HG03439 (cell line): ENCODE measurements around the gene SPON1.
"Not testable (repeated sequence)": the region's sequence is repeated elsewhere in the genome, so short reads cannot be mapped to it uniquely, and the experiment has no call there.

Experiments used
- ATAC-seq: cut with Tn5 transposase; IDR thresholded peaks from one replicate; pipeline ENCODE4 v1.9.1; 2021; ENCODE audit warnings: mild to moderate bottlenecking, moderate library complexity; ENCODE audit not compliant: unreplicated experiment

Gene SPON1

DNA sequence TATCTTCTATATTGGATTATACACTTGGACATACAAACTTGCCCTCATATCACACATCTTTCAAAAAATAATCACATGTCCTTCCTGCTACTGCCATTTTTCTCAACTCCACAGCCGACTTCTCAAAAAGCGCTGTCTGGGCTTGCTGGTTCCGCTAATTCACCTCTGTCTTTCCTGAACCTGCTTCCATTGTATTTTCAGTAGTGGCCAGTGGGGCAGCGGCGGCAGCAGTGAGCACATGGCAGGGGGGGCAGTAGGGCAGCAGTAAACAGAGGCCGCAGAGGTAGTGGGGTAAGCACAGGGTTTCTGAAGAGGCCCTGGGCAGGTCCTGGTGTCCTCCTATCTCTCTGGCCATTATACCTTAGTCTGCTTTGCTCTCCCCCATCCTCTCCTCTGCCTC is 270.1 kb downstream of the SPON1 start:
- ATAC-seq, result no peak

DNA sequence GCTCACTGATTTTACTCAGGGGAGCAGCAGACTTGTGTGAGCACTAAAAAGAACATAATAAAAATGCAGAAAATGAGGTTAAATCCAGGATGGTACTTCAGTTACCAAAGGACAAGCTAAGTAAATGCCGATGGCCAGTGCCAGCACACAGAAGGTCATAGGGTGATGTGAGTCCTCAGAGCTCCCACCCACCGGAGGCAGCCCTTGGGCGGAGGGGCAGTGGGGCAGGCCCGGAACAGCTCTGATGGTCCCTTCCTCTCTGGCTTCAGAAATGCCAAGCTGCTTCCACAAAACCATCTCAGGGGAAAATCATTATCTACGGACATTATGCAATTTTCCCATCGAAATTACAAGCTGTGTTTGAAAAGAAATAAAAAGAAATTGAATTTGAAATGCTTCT is 271.9 kb downstream of the SPON1 start:
- ATAC-seq, result no peak

DNA sequence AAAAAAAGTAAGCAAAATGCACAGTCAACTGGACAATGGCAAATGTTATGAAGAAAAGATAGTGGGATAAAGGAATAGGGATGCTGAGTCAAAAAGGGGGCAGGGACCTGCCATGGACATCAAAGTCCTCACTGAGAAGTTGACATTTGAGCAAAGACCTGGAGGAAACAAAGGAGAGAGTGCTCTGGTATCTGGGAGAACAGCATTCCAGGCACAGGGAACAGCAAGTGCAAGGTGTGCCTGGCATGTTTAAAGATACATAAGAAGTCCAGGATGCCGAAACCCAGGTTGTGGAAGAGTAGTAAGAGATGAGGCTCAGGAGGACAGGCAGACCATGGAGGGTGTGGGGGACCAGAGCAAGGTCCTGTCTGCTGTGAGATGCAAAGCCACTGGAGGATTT is 273.2 kb downstream of the SPON1 start:
- no peak for ATAC-seq

DNA sequence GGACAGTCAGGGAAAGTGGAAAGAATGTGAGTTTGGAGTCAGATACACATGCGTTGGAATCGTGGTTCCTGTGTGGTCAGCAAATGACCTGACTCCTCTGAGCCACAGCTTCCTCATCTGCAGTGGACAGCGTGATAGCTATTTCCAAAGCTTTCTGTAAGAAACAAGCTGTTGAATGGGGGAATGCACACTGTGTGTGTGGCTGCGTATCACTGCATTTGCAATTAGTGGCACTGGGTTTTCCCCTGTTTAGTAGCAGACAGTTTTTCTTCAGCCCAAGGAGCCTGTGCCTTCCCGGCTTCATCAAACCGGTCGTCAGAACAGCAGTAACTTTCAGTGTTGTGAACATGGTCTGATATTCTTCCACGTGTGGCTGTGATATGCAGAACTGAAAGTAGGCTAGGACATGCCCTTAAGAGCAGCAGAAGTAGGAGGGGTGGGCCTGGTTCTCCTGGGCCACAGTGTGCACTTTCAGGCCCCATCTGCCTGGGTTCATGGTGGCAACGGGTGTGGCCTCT is 275.0 kb downstream of the SPON1 start:
- peak; percentile 95 for ATAC-seq

DNA sequence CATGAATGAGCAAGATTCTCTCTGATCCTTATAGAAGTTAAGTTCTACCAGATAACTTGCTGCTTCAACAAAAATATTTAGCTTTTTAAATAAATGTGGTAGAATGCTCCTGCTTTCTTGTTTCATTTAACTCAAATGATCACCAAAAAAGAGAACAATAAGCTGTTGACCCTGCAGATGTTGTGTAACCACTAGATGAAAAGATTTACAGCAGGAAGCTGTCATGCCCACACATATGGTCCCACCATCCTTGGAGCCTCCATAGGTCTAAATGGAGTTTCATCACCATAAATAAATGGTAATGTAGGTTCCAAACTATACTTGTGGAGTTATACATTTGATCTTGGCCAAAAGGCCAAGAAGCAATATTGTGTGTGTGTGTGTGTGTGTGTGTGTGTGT is 277.7 kb downstream of the SPON1 start:
- no peak for ATAC-seq

DNA sequence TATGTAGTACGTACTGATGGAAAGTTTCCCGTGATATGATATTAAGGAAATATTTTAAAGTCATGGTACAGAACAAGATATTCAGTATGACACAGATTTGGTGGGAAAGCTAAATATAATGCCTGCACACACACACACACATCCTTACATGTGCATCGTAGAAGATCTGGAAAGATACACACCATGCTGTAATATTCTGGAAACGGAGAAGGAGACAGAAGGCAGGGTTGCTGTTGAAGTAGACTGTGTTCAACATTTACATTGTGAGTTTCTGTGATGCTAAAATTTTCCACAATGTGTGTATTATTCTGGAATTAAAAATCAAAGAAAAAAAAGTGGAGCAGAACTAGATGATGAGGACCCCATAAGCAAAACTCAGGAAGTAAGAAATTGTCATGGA is 278.4 kb downstream of the SPON1 start:
- ATAC-seq, result no peak

DNA sequence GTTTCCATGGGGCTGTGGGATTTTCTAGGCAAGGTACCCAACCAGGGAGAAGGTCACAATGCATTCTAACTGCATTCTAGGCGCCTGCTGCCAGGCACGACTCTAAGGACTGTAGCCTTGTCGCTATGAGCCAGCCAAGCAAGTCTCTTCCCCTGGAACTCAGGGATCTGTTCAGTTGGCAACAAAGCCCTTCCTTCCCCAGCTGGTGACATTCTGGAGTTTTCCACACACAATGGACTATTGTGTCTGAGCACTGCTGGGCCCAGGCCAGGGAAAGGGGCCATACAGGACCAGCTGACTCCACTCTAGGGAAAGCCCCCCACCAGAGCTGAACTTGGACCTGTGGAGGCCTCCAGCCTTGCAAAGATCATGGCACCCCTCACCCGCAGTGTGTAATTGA is 279.7 kb downstream of the SPON1 start:
- ATAC-seq, result no peak

DNA sequence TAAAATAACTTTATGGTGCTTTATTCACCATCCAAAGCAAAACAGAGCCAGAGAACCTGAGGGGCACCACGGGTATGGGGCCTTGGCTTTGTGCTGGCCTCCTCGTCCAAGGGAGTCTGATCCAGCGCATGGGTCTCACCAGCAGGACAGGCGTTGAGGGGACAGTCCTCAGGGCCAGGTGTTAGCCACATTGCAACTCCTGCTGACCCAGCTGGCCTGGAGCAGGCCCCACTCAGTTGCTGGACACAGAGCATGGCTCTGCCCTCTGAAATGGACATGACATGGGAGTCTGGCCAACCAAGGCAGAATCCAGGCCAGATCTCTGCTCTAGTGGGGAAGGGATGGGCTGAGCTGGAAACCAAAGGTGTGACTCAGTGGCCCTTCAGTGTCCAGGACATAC is 280.2 kb downstream of the SPON1 start:
- no peak for ATAC-seq

DNA sequence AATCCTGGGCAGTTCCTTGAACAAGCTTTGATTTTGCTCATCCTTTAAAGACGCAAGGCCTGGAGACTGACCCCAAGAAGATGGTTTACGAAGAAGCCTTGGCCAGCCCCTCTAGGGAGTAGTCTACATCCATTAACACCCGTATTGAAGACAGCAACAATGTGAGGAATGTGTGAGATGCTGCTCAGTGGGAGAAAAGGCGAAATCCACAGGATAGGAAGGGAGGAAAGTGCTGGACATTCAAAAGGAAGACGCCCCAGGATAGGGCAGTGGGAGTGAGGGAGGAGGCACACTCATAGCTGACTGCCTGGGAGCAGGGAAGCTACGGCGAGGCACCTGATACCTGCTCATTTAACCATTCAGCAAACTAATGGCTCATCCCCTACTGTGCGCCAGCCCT is 282.4 kb downstream of the SPON1 start:
- no peak for ATAC-seq

DNA sequence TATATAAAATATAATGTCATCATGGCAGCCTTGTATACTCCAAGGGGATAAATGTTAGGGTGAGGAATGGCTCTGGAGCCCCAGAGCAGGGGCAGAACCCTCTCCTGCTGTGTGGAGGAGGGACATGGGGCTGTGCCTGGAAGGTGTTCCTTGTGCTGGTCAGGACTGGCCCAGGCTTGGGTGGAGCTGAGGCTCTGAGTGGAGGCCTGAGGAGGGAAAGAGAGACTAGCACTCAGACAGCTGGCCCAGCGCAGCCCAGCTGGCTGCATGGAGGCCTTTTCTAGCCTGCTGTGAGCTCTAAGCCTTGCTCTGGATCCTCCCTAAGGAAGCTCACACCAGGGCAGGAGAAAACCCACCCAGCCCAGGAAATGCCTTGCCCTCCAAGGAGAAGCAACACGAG is 282.9 kb downstream of the SPON1 start:
- no peak for ATAC-seq

DNA sequence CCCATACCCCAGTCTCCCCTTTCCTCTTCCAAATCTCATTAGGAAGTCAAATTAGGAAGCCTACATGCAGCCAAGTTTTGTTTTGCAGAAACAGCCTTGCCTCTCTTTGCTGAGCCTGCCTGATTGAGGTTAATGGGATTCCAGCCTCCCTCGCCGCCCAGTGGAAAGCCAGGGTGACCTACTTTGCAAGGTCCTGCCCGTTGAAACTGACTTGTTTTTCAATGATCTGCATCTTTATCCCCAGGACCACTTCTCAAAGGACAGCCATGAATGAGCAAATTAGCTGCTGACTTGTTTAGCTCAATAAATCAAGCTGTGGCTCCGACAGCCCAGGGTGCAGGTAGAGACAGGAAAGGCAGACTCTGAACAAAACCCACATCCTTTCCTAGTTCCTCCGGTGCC is 286.1 kb downstream of the SPON1 start:
- ATAC-seq, result no peak

DNA sequence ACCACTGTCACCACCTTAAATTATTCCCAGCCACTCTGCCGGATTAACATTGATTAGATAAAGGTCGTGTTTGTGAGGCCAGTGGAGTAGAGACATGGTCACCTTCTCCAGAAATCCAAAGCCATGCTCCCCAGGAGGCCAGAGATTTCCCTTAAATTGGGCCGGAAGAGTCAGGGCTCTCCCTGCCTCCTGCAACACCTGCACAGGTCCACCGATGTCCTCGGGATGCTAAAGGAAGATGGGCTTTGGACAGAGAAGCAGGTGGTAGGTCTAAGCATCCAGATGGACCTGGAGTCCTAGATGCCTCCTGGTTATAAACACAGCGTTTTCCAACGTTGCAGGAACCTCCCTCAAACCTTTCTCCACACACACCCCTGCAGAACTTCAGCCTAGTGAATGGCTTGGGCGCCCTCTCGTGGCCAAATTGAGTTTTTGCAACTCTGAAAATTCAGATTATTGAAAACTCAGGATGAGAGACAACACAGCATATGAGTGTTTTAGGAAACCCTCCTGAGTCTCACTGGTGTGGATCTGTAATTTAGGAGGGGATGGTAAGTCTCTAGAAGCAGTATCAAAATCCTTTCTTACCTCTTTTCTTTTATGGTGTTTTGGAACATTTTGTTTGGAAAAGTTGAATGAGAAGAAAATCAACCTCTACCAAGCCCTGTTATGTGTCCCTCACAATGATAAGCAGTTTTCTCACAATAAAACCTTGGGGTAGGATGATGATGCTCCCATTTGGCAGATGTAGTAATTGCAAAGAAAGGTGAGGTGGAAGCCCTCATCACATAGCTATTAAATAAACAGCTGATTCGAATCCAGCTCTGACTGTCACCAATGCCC is 286.8 kb downstream of the SPON1 start:
- ATAC-seq, result no peak

DNA sequence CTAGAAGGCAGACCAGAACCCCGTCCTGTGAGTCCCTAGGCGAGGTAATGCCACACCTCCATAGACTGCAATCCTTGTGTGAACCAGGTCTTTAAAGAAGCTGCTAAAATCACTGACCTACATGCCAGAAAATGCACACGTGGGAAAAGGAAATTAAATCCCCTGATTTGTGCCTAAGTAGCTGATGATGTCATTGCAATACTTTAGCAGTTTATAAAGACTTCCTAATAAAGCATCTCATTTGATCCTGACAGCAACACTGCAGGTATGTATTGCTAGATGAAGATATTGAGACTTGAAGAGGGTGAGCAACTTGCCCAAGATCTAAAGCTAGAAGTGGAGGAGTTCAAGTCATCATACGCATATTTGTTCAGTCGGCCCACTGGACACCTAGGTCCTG is 289.2 kb downstream of the SPON1 start:
- ATAC-seq, result no peak

DNA sequence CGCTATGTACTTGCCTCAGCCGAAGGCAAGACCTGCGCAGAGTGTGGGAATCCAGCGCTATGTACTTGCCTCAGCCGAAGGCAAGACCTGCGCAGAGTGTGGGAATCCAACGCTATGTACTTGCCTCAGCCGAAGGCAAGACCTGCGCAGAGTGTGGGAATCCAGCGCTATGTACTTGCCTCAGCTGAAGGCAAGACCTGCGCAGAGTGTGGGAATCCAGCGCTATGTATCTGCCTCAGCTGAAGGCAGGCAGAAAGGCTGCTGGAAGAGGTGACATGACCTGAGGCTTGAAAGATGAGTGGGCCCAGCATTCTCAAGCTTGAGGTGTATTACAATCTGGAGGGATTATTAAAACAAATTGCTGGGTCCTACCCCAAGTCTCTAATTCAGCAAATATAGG is 290.0 kb downstream of the SPON1 start:
- ATAC-seq, result not testable (repeated sequence)

DNA sequence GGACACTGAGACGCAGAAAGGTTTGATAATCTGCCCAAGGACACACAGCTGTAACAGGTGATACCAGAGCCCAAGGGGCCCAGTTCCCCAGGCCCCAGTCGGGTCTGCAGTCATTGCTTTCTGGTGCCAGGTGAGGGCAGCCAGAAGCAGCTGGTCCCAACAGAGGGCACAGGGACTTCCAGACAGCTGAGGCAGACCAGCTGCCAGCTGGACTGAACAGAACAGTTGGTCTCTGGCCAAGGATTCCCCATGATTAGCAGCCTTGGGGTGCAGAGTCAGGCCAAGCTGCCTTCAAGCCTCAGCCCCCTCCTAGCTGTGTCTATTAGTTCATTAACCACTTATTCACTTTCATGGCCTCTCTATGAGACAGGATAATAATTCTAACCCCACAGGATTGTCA is 290.9 kb downstream of the SPON1 start:
- ATAC-seq, result no peak

DNA sequence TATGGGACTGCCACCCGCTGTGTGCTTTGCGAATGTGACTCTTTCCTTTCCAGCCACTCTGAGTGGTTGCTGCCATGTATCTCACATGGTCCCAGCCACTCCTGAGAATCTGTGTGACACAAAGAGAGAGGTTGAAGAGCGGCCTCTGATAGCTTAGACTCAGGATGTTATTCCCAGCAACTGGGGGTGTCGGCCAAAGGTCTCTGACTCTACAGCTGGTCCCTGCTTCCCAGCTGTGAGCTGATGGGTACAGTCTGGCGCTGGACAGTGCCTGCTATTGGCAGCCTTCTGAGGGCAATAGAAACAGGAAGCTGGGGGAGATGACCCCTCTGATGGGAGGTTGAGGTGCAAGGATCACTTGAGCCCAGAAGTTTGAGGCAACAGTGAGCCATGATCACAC is 291.3 kb downstream of the SPON1 start:
- no peak for ATAC-seq

DNA sequence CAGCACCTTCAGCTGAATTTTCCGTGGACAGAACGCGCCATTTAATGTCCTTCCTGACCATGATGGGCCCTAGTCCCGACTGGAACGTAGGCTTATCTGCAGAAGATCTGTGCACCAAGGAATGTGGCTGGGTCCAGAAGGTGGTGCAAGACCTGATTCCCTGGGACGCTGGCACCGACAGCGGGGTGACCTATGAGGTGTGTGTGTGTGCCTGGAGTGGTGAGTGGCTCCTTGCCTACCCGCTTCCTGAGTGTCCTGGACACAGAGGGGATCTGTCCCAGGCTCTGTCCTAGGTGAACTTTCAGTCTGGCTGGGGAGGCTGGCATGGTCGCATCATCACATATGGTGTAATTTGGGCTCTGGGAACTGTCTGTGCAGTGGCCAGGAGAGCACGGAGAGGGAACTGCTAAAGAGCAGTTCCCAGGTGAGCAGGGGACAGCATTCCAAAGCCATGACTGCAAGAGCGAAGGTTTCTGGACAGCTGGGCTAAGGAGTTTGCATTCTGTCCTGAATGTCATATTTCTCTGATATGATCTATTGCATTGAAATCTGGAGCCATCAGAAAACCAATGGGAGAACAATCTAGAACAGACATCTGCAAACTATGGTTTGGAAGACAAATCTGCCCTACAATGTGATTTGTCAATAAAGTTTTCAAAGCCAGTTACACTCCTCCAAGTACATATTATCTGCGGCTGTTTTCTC is 292.2 kb downstream of the SPON1 start:
- ATAC-seq, result no peak

DNA sequence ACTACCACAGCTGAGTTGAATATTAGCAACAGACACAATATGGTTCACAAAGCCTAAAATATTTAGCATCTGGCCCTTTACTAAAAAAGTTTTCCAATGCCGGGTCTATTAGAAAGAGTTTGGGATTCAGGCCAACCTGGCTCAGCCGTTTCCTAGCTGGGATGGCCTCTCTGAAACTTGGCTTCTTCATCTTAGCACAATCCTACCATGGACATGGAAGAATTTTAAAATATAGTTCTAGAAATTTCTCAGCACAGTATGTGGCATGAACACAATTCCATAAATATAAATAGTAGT is 292.7 kb downstream of the SPON1 start:
- no peak for ATAC-seq

DNA sequence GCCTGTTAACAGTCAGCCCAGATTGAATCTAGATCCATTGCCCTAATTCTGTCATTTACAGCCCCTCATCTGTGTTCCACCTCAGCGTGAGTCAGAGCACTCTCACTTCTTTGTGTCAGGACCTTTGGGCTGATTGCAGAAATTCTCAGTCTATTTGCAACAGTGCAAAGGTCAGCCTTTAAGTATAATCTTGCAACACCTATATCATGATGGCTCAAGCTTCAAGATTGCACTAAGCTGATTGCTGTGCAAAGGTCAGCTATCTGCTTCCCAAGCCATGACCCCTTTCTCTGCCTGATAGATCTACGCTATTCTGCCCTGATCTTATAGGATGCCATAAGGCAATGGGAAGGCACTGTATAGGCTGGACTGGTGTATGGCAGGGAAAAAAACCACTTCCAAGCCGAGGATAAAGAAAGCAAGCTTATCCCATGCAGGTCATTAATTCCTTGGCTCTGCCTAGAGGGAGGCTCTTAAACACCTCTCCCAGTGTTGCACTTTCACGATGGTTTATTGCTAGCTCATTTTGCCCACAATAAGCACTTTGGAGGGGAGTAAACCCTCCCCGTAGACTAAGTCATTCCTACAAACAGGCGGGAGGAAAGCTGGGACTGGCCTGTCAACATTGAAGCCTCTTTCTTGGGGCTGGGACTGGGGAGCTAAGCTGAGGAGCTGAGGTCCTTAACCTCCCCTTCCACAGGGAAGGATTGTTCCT is 295.9 kb downstream of the SPON1 start:
- no peak for ATAC-seq

DNA sequence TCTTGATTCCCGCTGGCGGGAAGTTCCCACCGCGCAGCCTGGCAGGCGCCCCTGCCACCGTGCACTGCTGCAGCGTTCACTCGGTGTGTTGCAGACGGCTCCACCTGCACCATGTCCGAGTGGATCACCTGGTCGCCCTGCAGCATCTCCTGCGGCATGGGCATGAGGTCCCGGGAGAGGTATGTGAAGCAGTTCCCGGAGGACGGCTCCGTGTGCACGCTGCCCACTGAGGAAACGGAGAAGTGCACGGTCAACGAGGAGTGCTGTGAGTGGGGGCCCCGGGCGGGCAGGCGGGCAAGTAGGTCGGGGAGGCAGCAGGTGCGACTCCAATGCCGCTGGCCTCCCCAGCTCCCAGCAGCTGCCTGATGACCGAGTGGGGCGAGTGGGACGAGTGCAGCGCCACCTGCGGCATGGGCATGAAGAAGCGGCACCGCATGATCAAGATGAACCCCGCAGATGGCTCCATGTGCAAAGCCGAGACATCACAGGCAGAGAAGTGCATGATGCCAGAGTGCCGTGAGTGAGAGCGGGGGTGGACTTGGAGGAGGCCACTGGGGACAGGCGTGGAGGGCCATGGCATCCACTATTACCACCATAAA is 296.8 kb downstream of the SPON1 start:
- ATAC-seq, result no peak

DNA sequence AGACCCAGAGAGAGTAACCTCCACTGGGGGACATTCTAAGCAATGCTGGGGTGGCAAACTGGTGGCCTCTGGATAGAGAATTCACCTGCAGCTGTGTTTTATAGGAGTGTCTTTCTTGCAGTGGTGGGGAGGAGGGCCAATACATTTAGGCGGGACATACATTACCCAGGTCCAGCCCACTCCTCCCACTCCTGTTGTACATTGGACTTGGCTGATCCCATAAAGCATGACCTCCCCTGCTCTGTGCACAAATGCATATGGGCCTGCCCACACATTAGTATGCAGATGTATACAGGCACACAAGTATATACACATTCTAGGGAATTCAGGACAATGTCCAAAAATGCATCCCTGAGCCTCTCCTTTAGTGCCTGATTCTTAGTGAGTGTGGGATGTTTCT is 297.4 kb downstream of the SPON1 start:
- no peak for ATAC-seq

DNA sequence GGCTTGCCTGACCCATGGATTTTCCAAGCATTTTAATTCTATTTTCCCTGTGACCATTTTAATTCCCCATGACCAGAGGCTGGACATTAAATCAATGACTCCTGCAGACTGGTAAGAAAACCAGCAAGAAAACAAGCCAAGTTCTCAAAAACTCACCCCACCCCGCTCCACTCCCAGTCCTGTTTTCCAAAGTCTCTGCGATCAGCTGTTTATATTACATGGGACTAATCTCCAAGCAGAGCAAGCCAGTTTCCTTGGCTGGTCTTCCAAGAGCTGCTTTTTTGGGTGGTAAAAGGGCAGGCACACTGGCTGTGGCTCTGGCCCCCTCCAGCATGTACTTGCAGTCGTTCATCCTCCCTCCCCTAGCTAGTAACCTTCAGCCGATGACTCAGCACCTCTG is 298.5 kb downstream of the SPON1 start:
- no peak for ATAC-seq
